Measurements from ENCODE around the gene LGALS3BP. TPM values are rescaled to one million over a fixed set of nuclear protein-coding genes. Genes with fewer than 3 reads are reported as not detected.

The LGALS3BP gene
- total and polyA plus RNA-seq, 2 experiments from 2014 or later: 15.1 to 36.5 TPM

- Histone ChIP-seq H3F3A (replicated peaks; ENCODE audit: low read depth) (0 out of 2 replicates have a peak, but pooled peaks cover under 1% of the 10 kb centered on the region), H3K27ac (ENCODE audit: low read depth) (no peak overlapping the region), H3K9me2 (ENCODE audit: insufficient read depth) (no peaks in the 10 kb centered on the region), H3K79me2 (replicated peaks; ENCODE audit: insufficient read depth) (no peaks in the 10 kb centered on the region), H4K20me1 (replicated peaks; ENCODE audit: insufficient read depth) (no peaks in the 10 kb centered on the region), H2AFZ (no peak overlapping the region), H3K4me3 (no peak overlapping the region), H3K4me2 (no peak overlapping the region), H3K4me1 (ENCODE audit: insufficient read depth) (no peaks in the 10 kb centered on the region; the same call in 1 of the 2 replicates), H3K36me3 (ENCODE audit: insufficient read depth) (no peaks in the 10 kb centered on the region), H3K27me3 (ENCODE audit: insufficient read depth) (peaks cover 29% of the 10 kb centered on the region)
- no peak overlapping the region for H3K4me3 Mint-ChIP-seq
- ATAC-seq: 0 out of 3 replicates have a peak, but pooled peaks have one; percentile 5
- peaks cover 42% of the 10 kb centered on the region for H3K27me3 Mint-ChIP-seq (ENCODE audit: insufficient read depth, low read depth, poor library complexity)
- DNase-seq (ENCODE audit: low spot score): no peak
- no peak overlapping the region for H3K27ac Mint-ChIP-seq
- H3K4me1 Mint-ChIP-seq: peaks cover 12% of the 10 kb centered on the region
- H3K36me3 Mint-ChIP-seq (ENCODE audit: low read depth): no peaks in the 10 kb centered on the region; the same call in 2 of the 3 replicates
- no peaks in the 10 kb centered on the region for H3K9me3 Mint-ChIP-seq
- TF ChIP-seq CTCF (conservative IDR thresholded peaks at IDR 0.05; ENCODE audit: low read depth in 2 of 2) (peak; percentile 19 to 35; a peak in 2 of 4 replicates), EZH2phosphoT487 (IDR thresholded peaks at IDR 0.05; ENCODE audit: unreplicated experiment) (no peak)
These were observed 49.0 kb upstream of the LGALS3BP start for GRCh38 chr17:79028496-79029326.

GRCh38 chr17:79027925-79028491, 48.3 kb upstream of the LGALS3BP start:
- Mint-ChIP-seq H3K9me3 (no peaks in the 10 kb centered on the region), H3K4me3 (no peak overlapping the region), H3K4me1 (peaks cover 18% of the 10 kb centered on the region), H3K27ac (no peak overlapping the region), H3K27me3 (ENCODE audit: insufficient read depth, low read depth, poor library complexity) (peaks cover 47% of the 10 kb centered on the region), H3K36me3 (ENCODE audit: low read depth) (no peaks in the 10 kb centered on the region; the same call in 2 of the 3 replicates)
- Histone ChIP-seq H4K20me1 (replicated peaks; ENCODE audit: insufficient read depth) (no peaks in the 10 kb centered on the region), H3K27me3 (ENCODE audit: insufficient read depth) (peaks cover 36% of the 10 kb centered on the region), H3K36me3 (ENCODE audit: insufficient read depth) (no peaks in the 10 kb centered on the region), H3K27ac (ENCODE audit: low read depth) (no peak overlapping the region), H2AFZ (no peak overlapping the region), H3K4me1 (ENCODE audit: insufficient read depth) (peaks cover 7% of the 10 kb centered on the region), H3K4me2 (no peak overlapping the region), H3F3A (replicated peaks; ENCODE audit: low read depth) (0 out of 2 replicates have a peak, but pooled peaks cover 2% of the 10 kb centered on the region), H3K9me2 (ENCODE audit: insufficient read depth) (no peaks in the 10 kb centered on the region), H3K4me3 (no peak overlapping the region), H3K79me2 (replicated peaks; ENCODE audit: insufficient read depth) (no peaks in the 10 kb centered on the region)
- ATAC-seq (no peak), DNase-seq (ENCODE audit: low spot score) (no peak)
- TF ChIP-seq EZH2phosphoT487 (IDR thresholded peaks at IDR 0.05; ENCODE audit: unreplicated experiment): no peak
- TF ChIP-seq ZNF331 (CRISPR knock-in tag; IDR thresholded peaks at IDR 0.05; ENCODE audit: low read depth): no peak
- TF ChIP-seq STAT1 (IDR thresholded peaks at IDR 0.05; ENCODE audit: unreplicated experiment): no peak

- H3K9me2 ChIP-seq (ENCODE audit: insufficient read depth): no peaks in the 10 kb centered on the region
- no peak overlapping the region for H3K4me3 ChIP-seq
- peaks cover 7% of the 10 kb centered on the region for H3K4me1 ChIP-seq (ENCODE audit: insufficient read depth)
- 0 out of 2 replicates have a peak, but pooled peaks cover 2% of the 10 kb centered on the region for H3F3A ChIP-seq (replicated peaks; ENCODE audit: low read depth)
- H3K27me3 ChIP-seq (ENCODE audit: insufficient read depth): peaks cover 42% of the 10 kb centered on the region
- no peak for DNase-seq (ENCODE audit: low spot score)
- H4K20me1 ChIP-seq (replicated peaks; ENCODE audit: insufficient read depth): no peaks in the 10 kb centered on the region
- H3K4me3 Mint-ChIP-seq: no peak overlapping the region
- H3K27me3 Mint-ChIP-seq (ENCODE audit: insufficient read depth, low read depth, poor library complexity): peaks cover 51% of the 10 kb centered on the region
- no peak for ATAC-seq
- H3K4me2 ChIP-seq: no peak overlapping the region
- peaks cover 20% of the 10 kb centered on the region for H3K4me1 Mint-ChIP-seq
- H3K36me3 ChIP-seq (ENCODE audit: insufficient read depth): no peaks in the 10 kb centered on the region
- no peaks in the 10 kb centered on the region for H3K79me2 ChIP-seq (replicated peaks; ENCODE audit: insufficient read depth)
- H3K27ac Mint-ChIP-seq: no peak overlapping the region
- no peak overlapping the region for H3K27ac ChIP-seq (ENCODE audit: low read depth)
- H3K9me3 Mint-ChIP-seq: no peaks in the 10 kb centered on the region; the same call in 2 of the 3 replicates
- H3K36me3 Mint-ChIP-seq (ENCODE audit: low read depth): no peaks in the 10 kb centered on the region; the same call in 2 of the 3 replicates
- H2AFZ ChIP-seq: no peak overlapping the region
- TF ChIP-seq REST (IDR thresholded peaks at IDR 0.05; ENCODE audit: unreplicated experiment): no peak
- no peak for TF ChIP-seq CREB1 (CRISPR knock-in tag; IDR thresholded peaks at IDR 0.05; ENCODE audit: low read depth)
These were observed 47.7 kb upstream of the LGALS3BP start for GRCh38 chr17:79027274-79027924.

Data from GM23338 (cell line).